DMS53 treated with DMSO at 0.1 percent for 48 hours (cell line): ENCODE data around the gene CALHM3.
A peak's percentile ranks its signal among the peaks of the same experiment; 100 is the strongest.

Experiments
- DNase-seq: peaks from one replicate; lab custom pipeline; 2025; ENCODE audit not compliant: unreplicated experiment; lab: John Stamatoyannopoulos, UW

Gene CALHM3

DNA sequence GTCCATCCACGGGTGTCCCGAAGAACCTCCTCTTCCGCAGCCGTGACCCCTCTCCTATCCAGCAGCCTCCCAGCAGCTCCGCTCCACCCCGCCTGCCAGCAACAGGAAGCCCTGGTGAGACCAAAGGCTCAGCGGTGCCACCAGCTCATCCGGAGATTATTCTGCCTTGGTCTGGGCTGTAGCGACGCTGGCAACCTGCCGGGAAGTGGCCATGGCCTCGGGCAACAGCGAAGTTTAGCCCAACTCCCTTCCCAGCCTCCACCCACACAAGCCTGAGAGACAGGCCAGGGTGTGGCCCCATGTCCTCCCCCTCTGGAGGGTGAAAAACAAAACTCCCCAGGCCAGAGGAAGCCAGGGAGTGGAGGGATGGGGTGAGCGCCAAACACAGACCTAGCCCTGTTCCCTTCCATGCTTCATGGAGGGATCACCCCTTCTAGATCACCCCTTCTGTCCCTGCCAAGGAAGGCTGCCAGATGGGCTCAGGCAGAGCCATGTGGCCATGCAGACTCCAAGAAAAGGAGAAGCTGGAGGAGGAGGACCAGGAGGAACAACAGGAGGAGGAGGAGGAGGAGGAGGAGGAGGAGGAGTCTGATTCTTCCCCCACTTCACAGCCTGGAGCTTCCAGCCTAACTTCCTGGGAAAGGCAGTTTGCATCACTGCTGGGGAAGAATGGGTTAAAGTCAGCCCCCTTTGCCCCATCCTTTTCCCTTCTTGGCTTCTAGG, 27.8 kb downstream of the CALHM3 start:
- DNase-seq = no peak

DNA sequence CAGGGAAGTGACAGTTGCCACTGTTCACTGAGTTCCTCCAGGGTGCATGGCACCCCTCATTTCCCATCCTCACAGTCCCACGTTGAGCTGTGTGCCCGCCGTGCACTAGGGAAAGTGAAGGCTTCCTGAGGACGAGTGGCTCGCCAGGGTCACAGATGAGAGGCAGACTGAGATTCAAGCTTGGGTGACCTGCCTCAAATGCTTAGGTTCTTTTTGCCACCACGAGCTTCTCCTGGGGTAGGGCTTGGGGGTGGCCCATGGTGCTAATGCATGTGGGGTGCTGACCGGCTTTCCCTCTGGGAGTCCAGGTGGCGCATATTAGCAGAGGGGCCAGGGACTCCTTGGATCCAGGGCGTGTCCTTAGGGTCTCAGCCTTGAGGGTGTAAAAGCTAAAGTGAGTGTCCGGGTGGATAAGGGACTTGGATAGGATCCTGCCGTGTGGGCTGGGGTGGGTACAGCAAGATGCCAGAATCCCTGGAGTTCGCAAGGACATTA, 28.8 kb downstream of the CALHM3 start:
- DNase-seq = no peak

DNA sequence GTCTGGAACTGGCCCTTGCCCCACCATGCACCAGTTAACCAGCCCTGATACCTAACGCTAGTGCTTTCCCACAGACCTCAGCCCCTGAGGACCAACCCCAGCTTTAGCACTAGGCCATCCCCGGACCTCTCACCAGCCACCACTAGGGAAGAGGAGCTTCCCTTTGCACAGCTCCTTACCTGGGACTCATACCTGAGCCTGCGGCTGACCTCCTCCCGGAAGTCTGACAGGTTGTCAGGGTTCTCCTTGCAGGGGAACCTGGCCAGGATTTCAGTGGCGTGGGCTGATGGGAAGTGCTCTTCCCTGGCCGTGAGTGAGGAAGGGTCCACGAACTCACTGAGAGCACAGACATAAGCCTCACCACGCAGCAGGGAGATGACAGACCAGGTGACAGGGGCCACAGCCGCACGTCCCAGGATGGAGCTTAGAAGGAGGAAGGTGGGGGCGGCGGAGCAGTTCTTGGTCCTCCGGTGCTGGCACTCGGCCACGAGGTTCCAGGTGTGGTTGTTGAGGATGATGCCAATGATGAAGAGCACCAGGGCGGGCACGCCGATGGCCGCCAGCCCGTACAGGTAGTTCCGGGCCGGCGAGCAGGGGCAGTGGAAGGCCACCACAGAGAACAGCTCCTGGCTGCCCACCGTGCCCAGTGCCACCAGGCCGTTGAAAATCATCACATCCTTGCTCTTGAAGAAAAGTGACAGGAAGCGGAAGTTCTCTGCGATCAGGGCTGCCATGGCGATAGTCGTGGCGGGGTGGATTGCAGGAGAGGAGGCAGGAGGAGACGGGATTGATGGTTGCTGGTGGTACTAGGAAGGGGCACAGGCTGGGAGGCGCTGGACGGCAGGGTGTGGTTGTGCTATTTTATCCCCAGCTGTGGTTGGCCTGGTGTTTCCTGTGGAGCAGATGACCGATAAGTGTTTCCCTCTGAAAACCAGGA, 29.6 kb downstream of the CALHM3 start:
- no peak for DNase-seq

DNA sequence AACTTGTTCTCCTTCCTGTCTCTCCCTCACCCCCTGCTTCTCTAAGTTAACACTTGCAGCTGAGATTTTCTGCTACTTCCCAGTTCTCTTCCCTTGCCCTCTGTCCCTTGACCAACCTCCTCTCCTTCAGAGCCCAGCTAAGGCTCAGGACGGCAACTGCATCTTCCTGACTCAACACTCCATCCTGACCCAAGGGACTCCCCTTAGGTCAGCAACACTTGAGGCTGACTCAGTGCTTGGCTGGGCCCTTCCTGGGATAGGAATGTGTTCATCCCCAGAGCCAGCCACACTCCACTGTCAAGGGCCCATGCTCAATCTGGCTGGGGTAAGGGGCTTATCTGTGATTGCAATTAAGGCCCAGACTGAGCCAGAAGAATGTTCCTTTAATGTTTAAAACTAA, 30.3 kb downstream of the CALHM3 start:
- no peak for DNase-seq

DNA sequence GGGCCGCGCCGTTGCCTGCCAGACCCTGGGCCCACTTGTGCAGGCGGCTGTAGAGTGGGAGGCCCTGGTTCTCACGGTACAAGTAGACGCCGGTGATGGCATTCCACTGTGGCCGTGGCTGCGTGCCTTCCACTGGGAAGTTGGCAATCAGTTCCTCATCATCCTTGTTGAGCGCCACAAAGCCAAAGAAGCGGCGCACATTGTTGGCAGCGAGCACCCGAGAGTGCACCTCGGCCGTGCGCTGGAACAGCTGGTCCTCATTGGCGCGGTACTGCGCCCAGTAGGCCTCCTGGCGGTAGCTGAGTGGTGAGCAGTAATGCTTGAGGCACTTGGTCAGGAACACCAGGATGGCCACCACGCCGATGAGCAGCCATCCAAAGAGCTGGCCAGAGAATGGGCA, 31.9 kb downstream of the CALHM3 start:
- no peak for DNase-seq

DNA sequence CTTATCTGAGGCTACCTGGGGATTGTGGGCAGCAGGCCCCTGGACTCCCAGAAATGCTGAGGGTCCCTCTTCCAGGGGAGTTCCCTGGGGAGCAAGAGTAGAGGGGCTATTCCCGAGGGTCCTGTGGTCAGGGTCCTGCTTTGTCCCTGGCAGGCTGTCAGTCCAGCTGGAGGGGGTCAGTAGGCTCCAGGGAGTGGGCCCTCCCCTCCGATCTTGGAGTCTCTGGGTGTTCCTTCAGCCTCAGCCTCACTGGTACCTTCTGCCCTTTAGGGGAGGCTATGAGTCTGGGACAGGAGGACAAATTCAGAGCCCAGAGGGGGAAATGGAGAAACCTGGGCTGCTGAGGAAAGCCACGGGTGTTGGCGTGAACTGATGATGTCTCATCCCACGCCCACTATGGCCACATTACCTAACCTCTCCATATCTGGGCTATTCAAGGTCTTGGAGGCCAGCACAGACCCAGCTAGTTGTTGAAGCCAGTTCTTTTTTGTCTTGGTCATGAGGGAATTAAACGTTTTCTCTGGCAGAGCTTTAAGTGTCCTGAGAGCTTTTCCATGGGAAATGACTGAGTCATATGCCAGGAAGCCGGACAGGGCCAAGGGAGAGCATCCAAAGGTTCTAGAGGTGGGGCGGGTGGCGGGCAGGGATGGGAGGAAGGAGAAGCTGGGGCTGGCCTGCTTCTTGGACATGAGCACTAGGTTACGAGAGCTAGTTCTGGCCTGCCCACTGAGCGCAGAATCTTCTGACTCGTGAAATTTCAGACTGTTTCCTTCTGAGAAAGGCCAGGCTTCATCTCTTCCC, 33.1 kb downstream of the CALHM3 start:
- no peak for DNase-seq

DNA sequence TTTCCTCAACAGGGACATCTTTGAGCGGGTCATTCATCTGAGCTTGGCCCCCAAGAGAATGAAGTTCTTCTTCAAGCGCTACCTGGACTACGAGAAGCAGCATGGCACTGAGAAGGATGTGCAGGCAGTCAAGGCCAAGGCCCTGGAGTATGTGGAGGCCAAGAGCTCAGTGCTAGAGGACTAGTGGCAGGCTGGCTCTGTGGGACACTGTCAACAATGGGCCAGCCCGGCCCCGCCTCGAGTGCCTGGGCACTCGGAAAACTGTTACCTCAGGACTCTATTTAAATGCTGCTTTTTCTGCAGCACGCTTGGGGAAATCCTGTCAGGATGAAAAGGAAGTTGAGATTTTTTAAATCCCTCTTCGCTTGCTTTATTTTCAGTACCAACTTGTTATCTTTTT, 33.7 kb downstream of the CALHM3 start:
- DNase-seq = no peak

DNA sequence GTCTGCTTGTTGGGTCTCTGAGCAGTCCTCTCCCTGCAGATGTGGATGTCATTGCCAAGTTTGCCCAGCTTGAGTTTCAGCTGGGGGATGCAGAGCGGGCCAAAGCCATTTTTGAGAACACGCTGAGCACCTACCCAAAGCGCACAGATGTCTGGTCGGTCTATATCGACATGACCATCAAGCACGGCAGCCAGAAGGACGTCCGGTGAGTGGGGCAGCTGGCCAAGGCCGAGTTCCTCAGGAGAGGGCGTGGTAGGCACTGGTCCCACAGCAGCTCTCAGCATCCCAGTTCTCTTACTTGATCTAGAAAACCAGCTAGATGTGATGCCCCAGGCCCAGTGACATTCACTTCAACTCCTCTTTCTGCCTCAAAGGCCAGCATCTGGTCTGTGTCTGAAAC, 34.6 kb downstream of the CALHM3 start:
- DNase-seq = no peak

DNA sequence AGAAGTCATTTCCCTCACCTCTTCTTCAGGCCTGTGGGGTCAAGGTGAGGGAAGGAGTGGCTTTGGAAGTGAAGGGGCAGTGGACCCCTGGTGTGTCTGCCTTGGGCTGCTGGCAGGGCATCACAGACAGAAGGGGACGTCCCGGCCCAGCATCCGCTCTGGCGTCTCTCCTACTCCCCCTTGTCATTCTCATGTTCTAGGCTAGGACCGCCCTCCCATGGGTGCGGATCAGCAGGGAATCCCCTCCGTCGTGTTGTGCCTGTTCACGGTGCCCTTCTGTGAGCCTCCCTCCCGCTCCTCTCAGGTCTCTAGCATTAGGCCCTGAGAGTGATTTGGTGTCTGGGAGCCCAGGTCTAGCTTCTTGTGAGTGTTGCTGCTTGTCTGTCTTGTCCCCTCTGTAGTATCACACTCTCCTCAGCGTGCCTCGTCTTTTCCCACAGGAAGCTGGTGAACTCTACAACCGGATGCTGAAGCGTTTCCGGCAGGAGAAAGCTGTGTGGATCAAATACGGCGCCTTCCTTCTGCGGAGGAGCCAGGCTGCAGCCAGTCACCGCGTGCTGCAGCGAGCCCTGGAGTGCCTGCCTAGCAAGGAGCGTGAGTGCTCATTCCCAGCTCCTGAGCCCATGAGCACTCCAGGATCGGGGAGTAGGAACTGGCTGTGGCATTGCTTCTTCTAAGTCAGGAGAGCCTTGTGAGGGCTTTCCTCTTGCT, 35.4 kb downstream of the CALHM3 start:
- no peak for DNase-seq

DNA sequence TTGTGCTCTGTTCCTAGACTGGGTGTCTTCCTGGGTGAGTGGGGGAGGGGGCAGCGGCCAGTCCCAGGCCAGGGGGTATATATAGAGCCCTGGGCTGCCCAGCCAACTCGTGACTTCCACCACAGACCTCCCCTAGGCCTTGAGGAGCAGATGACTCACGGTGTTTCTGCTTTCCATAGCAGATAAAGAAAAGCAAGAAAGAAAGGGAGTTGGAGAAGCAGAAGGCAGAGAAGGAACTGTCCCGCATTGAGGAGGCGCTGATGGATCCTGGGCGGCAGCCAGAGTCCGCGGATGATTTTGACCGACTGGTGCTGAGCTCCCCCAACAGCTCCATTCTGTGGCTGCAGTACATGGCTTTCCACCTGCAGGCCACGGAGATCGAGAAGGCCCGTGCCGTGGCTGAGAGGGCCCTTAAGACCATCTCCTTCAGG, 37.0 kb downstream of the CALHM3 start:
- no peak for DNase-seq

DNA sequence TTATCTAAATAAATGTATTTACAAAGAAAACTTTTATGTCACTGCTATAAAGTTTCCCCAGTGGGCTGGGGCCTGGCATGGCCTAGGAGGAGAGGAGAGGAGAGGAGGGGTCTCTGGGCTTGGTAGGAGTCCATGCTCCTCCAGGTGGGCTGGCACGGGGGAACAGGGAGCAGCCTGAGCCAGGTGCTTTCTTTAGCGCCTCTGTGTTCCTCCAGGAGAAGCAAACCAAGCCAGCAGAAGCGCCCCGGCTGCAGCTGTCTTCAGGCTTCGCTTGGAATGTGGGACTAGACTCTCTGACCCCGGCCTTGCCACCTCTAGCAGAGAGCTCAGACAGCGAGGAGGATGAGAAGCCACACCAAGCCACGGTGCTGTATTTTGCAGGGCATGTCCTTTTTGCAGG, 37.4 kb downstream of the CALHM3 start:
- DNase-seq = no peak

DNA sequence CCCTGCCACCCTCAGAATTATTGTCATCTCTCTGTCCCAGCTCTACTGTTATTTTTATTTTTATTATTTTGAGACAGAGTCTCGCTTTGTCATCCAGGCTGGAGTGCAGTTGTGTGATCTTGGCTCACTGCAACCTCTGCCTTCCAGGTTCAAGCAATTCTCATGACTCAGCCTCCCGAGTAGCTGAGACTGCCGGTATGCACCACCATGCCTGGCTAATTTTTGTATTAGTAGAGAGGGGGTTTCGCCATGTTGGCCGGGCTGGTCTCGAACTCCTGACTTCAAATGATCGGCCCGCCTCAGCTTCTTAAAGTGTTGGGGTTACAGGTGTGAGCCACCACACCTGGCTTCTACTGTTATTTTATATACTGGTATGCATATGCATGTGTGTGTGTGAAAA, 37.8 kb downstream of the CALHM3 start:
- DNase-seq = no peak

DNA sequence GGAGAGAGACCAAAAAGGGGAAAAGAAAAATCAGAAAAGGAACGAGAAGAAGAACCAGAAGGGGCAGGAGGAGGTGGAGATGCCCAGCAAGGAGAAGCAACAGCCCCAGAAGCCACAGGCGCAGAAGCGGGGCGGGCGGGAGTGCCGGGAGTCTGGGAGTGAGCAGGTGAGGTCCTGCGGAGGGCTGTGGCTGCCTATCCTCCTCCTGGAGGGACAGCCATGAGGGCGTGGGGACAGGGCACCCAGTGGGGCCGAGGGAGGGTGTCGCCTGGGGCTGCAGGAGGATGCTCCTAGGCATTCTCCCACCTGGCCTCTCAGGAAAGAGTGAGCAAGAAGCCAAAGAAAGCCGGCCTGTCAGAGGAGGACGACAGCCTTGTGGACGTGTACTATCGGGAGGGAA, 38.6 kb downstream of the CALHM3 start:
- no peak for DNase-seq

DNA sequence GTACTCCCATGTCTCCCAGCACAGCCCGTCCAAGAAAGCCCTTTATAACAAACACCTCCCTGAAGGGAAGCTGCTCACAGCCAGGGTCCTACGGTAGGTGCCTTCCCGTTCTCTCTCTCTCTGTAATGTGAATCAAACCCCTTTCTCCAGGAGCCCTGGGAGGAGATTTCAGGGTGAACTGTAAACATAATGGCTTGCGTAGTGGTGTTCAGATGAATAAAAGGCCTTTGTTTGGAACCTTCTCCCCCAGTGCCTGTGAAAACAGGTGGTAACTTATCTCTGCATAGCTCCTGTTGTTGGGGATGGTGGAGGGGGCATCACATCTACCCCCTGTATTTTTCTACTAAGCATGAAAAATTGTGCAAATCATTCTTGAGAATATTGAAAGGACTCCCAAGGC, 39.3 kb downstream of the CALHM3 start:
- no peak for DNase-seq

DNA sequence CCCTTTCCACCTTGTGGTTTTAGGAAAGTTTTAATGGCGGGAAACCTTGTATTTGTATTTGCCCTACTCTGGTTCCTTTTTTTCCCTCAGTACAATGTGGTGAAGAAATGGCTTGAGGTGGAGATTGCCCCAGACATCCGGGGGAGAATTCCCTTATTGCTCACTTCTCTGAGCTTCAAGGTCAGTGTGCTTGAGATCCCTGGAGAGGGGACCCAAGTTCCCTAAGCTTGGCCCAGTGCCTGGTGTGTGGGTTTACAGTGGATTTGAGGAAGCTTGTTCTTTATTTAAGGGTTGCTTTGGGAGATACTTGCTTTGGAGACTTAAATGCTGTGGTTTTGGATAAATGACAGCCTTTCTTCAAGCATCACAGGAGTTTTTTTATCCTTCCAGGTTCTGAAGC, 45.2 kb downstream of the CALHM3 start:
- no peak for DNase-seq

DNA sequence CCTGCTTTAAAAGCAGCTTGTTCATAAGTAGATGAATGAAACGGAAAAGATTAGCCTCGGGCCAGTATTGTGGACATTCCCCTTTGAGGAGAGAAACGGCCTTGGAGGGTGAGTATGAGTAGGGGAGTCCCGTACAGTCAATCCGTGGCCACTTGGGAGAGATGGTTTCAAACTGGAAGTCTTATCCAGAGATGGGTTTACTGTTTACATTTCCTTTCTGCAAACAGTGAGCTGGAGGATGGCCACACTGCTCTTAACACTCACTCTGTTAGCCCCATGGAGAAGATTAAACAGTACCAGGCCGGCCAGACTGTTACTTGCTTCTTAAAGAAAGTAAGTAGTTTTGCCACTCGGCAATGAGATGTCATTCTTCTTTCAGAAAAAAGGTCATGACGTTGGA, 47.1 kb downstream of the CALHM3 start:
- DNase-seq = peak; percentile 5

DNA sequence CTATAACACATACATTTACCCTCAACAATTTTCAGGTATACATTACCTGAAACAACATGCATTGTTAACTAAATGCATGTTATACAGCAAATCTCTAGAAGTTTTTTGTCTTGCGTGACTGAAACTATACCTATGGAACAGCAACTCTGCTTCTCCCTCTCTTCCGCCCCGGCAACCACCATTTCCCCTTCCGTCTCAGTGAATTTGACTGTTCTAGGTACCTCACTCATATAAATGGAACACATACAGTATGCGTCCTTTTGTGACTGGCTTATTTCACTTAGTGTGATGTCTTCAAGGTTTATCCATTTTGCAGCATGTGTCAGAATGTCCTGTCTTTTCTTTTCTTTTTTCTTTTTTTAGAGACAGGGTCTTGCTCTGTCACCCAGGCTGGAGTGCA, 49.4 kb downstream of the CALHM3 start:
- no peak for DNase-seq

DNA sequence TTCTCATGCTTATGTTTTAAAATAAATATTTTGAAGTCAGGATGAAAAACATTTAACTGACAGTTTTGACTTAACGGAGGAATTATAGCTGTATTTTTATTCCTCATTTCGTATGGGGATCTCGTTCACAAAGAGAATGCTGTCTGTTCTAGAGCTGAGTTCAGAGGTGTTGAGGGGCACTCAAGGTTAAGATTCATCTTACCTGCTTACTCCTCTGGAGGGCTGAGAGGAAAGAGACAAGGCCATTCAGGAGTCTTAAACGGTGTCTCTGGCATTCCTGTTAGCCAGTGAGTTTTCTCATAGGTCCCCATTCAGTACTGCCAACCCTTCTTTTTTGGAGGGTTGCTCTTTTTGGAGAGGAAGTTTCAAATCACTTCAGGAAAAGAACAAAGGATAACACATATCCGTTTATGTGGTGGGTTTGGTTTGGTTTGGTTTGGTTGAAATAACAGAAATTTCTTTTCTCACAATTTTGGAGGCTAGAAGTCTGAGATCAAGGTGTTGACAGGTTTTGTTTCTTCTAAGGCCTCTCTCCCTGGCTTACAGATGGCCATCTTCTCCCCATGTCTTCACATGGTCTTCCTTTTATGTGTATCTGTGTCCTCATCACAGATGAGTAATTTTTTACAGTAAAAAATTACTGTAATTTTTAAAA, 49.9 kb downstream of the CALHM3 start:
- DNase-seq = no peak

DNA sequence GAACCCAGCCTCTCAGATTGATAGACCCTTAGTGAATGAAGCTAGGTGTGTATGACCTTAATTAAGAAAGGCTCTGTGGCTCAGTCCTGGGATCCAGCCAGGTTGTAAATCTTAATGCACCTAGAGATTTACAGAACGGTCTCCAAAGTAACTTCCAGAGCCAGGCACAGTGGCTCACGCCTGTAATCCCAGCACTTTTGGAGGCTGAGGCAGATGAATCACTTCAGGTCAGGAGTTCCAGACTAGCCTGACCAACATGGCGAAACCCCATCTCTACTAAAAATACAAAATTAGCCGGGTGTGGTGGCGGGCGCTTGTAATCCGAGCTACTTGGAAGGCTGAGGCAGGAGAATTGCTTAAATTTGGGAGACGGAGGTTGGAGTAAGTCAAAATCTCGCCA, 51.2 kb downstream of the CALHM3 start:
- no peak for DNase-seq

DNA sequence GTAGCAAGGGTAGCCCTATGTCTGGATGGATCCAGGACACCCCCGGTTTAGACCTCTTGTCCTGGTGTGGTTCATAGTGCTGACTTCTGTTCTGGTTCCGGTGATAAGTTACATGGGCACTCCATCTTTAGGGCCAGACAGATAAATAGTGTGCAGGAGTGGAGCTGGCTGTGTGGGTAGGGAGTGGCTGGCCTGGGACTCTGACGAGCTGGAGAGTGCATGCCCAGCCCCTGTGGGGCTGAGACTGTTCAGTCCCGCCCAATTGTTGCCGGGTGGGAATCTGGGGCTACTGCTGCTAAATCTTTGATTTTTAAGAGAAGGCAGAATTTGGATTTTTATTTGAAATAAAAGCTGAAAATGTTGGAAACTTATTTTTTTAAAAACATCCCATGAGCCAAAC, 55.3 kb downstream of the CALHM3 start:
- DNase-seq = no peak
